NCI-H748 (cell line): ENCODE data around the gene SDR9C7.
"Not testable (repeated sequence)": the region's sequence is repeated elsewhere in the genome, so short reads cannot be mapped to it uniquely, and the experiment has no call there.

Experiments used
- DNase-seq: peaks from one replicate; lab custom pipeline; 2025; ENCODE audit not compliant: unreplicated experiment; lab: John Stamatoyannopoulos, UW

Gene SDR9C7

GRCh38 chr12:56879240-56880124 is 54.7 kb downstream of the SDR9C7 start:
- DNase-seq, result not testable (repeated sequence)

- DNase-seq, result no peak
Measured at GRCh38 chr12:56878010-56878339, 56.2 kb downstream of the SDR9C7 start.

GRCh38 chr12:56877195-56878009 is 56.8 kb downstream of the SDR9C7 start:
- no peak for DNase-seq

- no peak for DNase-seq
Measured at GRCh38 chr12:56874821-56875220, 59.4 kb downstream of the SDR9C7 start.

GRCh38 chr12:56873382-56873781 is 60.8 kb downstream of the SDR9C7 start:
- no peak for DNase-seq
